HCT116 (cell line): ENCODE data around the gene HAUS1.

Source experiments
- ATF3 ChIP-seq: IDR thresholded peaks from 2 replicates; pipeline ENCODE4 v1.6.1; 2012
- CBX3 ChIP-seq: IDR thresholded peaks from 2 replicates; pipeline ENCODE4 v1.6.1; 2012; ENCODE audit warnings: low read depth
- EZH2 ChIP-seq: fragments of 200-600 bp; sonication (generic); IDR thresholded peaks from 2 replicates; pipeline ENCODE4 v1.6.1; 2017; ENCODE audit warnings: antibody characterized with exemption, mixed run types
- EZH2phosphoT487 ChIP-seq: fragments of 200-600 bp; IDR thresholded peaks from 2 replicates; pipeline ENCODE4 v1.6.1; 2018; ENCODE audit warnings: antibody characterized with exemption, borderline replicate concordance
- POLR2A ChIP-seq: IDR thresholded peaks from 2 replicates; pipeline ENCODE4 v1.7.0; 2011; ENCODE audit warnings: borderline replicate concordance; ENCODE audit not compliant: insufficient read depth, insufficient read length; ENCODE audit errors: extremely low read depth
- POLR2AphosphoS5 ChIP-seq: IDR thresholded peaks from 2 replicates; pipeline ENCODE4 v1.6.1; 2011; ENCODE audit warnings: mild to moderate bottlenecking, low read depth, low read length, moderate library complexity
- RAD21 ChIP-seq: IDR thresholded peaks from 2 replicates; pipeline ENCODE4 v1.6.1; 2012; ENCODE audit warnings: low read depth, mild to moderate bottlenecking
- REST ChIP-seq: IDR thresholded peaks from 2 replicates; pipeline ENCODE4 v1.6.1; 2012; ENCODE audit warnings: low read depth
- SRF ChIP-seq: IDR thresholded peaks from 2 replicates; pipeline ENCODE4 v1.6.1; 2012; ENCODE audit warnings: low read depth
- ZFX ChIP-seq: fragments of 450-650 bp; IDR thresholded peaks from 2 replicates; pipeline ENCODE4 v1.6.1; 2017
- TF ChIP-seq, protein P1 (sequence below), 3 experiments: fragments of 200-600 bp in 1 of 3; sonication (generic) in 1 of 3; IDR thresholded peaks in 2 of 3; conservative IDR thresholded peaks in 1 of 3; 2 replicates each; pipeline ENCODE4 v1.5.1; 2012 to 2017; ENCODE audit warnings: low read depth in 2 of 3, low read length in 2 of 3, antibody characterized with exemption in 1 of 3, borderline replicate concordance in 1 of 3, control low read depth in 1 of 3, mild to moderate bottlenecking in 1 of 3, mixed read lengths in 1 of 3, mixed run types in 1 of 3, moderate library complexity in 1 of 3; ENCODE audit not compliant: insufficient read depth in 1 of 3
- TF ChIP-seq, protein P2 (sequence below): IDR thresholded peaks from 2 replicates; pipeline ENCODE4 v1.6.1; 2012

- TF ChIP-seq EZH2 (no peak), RAD21 (no peak), ZFX (no peak), REST (no peak), POLR2A (no peak), CBX3 (no peak), EZH2phosphoT487 (no peak), POLR2AphosphoS5 (no peak), SRF (no peak), ATF3 (no peak)
- TF ChIP-seq, protein P1, sequence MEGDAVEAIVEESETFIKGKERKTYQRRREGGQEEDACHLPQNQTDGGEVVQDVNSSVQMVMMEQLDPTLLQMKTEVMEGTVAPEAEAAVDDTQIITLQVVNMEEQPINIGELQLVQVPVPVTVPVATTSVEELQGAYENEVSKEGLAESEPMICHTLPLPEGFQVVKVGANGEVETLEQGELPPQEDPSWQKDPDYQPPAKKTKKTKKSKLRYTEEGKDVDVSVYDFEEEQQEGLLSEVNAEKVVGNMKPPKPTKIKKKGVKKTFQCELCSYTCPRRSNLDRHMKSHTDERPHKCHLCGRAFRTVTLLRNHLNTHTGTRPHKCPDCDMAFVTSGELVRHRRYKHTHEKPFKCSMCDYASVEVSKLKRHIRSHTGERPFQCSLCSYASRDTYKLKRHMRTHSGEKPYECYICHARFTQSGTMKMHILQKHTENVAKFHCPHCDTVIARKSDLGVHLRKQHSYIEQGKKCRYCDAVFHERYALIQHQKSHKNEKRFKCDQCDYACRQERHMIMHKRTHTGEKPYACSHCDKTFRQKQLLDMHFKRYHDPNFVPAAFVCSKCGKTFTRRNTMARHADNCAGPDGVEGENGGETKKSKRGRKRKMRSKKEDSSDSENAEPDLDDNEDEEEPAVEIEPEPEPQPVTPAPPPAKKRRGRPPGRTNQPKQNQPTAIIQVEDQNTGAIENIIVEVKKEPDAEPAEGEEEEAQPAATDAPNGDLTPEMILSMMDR (IDR thresholded peaks at IDR 0.05 in 2 of 3, conservative IDR thresholded peaks at IDR 0.05 in 1 of 3; ENCODE audit: borderline replicate concordance in 1 of 3, insufficient read depth in 1 of 3, low read depth in 2 of 3, low read length in 2 of 3) = no peak
- TF ChIP-seq, protein P2, sequence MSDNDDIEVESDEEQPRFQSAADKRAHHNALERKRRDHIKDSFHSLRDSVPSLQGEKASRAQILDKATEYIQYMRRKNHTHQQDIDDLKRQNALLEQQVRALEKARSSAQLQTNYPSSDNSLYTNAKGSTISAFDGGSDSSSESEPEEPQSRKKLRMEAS = no peak
Observed at GRCh38 chr18:46072959-46073358, 31.2 kb upstream of the HAUS1 start.
